Measurements from ENCODE around the gene NDUFS8.

The NDUFS8 gene

GRCh38 chr11:68050371-68050841 is 19.9 kb downstream of the NDUFS8 start:
- no peak overlapping the region for H3K4me3 ChIP-seq (ENCODE audit: control insufficient read depth, low read depth, low read length)
- DNase-seq (ENCODE audit: low read depth), result no peak
- no peak for TF ChIP-seq CTCF (conservative IDR thresholded peaks at IDR 0.05; ENCODE audit: control insufficient read depth, insufficient read depth, low read depth, low read length)

GRCh38 chr11:68051191-68052136 is 21.0 kb downstream of the NDUFS8 start:
- TF ChIP-seq CTCF (conservative IDR thresholded peaks at IDR 0.05; ENCODE audit: control insufficient read depth, insufficient read depth, low read depth, low read length), result no peak
- H3K4me3 ChIP-seq (ENCODE audit: control insufficient read depth, low read depth, low read length), result no peak overlapping the region
- DNase-seq (ENCODE audit: low read depth), result no peak

- TF ChIP-seq CTCF (conservative IDR thresholded peaks at IDR 0.05; ENCODE audit: control insufficient read depth, insufficient read depth, low read depth, low read length), result no peak
- DNase-seq (ENCODE audit: low read depth), result no peak
- H3K4me3 ChIP-seq (ENCODE audit: control insufficient read depth, low read depth, low read length), result no peak overlapping the region
These were observed 21.8 kb downstream of the NDUFS8 start for GRCh38 chr11:68052137-68052873.

- H3K4me3 ChIP-seq (ENCODE audit: control insufficient read depth, low read depth, low read length), result no peak overlapping the region
- DNase-seq (ENCODE audit: low read depth), result no peak
- no peak for TF ChIP-seq CTCF (conservative IDR thresholded peaks at IDR 0.05; ENCODE audit: control insufficient read depth, insufficient read depth, low read depth, low read length)
These were observed 22.6 kb downstream of the NDUFS8 start for GRCh38 chr11:68053117-68053516.

- DNase-seq (ENCODE audit: low read depth), result no peak
- no peak overlapping the region for H3K4me3 ChIP-seq (ENCODE audit: control insufficient read depth, low read depth, low read length)
- no peak for TF ChIP-seq CTCF (conservative IDR thresholded peaks at IDR 0.05; ENCODE audit: control insufficient read depth, insufficient read depth, low read depth, low read length)
These were observed 23.7 kb downstream of the NDUFS8 start for GRCh38 chr11:68053981-68054812.
